8988T (cell line): ENCODE data around the gene CPB1.

ENCODE experiments used
- DNase-seq: peaks from one replicate; pipeline ENCODE4 v3.0.0; 2011

CPB1 gene

GRCh38 chr3:148833223-148833622 is 5.6 kb downstream of the CPB1 start:
- no peak for DNase-seq

GRCh38 chr3:148839805-148840204 is 12.2 kb downstream of the CPB1 start:
- no peak for DNase-seq

DNA sequence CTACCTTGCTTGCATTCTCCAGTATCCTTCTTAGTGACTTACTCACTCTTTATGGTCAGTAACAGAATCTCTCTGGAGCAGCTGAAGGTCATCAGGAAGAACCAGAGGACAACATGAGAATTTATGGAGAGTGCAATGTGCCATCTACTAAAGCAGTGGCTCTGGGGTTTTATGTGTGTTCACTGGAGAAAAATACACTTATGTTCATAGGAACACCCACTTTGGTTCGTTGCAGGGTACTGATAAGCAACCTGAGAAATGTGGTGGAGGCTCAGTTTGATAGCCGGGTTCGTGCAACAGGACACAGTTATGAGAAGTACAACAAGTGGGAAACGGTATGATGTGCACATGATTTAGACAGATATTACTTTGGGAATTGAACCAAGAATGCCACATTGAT is 12.8 kb downstream of the CPB1 start:
- DNase-seq: no peak

DNA sequence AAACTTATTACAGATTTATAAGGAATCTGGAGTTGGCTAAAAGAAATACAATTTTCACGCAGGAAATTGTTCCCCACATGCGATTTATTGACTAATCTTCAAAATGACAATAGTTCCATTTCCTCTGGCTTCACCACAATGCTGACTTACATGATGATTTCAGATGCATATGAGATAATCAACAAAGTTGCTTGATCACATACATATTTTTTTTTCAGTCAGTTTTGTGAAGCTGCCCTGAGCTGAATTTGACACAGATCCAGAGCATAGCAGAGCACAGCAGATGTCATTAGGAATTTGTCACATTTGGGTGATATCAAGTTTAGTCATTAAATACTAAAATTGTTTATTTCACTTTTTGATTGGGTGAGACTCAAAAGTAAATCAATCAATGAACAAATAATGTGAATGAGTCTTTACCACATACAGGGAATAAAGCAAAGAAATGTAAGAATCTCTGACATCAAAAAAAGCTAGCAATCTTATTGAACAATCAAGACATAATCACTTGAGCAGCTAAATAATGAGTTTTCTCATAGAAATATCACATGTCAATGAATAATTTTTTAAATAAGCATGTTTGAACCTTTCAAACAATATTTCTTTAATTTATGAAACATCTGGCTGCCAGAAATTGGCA is 18.3 kb downstream of the CPB1 start:
- no peak for DNase-seq

DNA sequence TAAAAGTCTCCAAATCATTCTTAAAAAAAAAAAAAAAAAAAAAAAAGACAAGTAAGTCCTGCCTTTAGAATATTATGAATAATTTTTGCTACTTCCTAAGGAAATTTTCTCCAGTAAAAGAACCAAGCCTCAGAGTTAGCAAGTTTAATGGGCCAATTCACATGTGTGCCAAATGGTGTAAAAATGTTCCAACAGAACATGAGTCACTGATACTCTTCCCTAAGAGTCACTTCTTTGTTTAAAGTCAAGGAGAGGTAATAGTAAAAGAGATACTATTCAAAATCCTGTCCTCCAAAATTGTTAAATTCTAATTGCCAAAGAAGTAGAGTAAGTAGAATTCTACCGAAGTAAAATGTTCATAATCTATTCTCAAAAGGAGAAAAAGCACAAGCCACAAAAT is 19.7 kb downstream of the CPB1 start:
- DNase-seq: no peak

- DNase-seq: no peak
These were observed 20.8 kb downstream of the CPB1 start for GRCh38 chr3:148848410-148848809.

DNA sequence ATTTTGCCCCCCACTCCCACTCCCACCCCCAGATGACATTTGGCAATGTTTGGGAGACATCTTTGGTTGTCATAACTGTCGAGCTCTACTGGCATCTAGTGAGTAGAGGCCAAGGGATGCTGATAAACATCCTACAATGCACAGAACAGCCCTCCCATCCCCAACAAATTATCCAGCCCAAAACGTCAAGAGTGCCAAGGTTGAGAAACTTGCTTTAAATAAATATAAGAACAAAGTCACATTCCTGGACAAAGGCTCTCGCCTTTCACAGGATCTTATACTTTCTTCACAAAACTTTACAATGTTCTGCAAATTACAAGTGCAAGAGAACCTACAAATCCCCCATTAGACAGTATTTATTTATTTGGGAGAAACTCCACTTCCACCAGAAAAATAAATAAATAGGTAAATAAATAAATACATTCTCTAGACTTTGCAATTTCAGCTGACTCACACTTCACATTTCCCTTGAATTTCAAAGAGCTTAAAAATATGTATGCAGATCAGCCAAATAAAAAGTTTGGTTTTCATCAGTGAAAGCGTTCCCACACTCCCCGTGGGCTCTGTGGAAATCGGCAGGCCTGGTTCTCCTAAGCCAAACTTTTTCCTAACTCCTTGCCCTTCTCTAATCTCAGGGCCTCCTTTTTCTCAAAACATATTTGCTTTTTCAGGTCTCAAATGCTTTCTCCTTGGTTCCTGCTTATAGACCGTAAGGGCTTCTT is 24.8 kb downstream of the CPB1 start:
- DNase-seq: no peak

DNA sequence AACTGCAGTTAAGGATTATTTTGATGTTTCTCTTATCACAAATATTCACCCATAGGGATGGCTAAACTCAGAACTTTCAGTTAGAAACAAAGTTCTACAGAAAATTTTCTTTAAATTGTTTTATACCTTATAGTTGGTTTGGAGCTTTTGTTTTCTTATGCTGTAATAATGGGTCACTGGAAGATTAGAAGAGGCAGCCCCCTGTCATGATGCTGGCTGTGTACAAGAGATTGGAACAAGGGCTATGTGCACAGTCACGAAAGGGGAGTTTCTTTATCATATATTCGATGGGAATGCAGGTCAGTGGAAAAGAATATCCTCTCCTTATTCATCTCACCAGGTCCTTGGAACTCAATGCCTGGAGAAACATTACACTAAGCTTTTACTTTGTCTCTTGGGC is 25.5 kb downstream of the CPB1 start:
- no peak for DNase-seq

GRCh38 chr3:148854061-148854460 is 26.4 kb downstream of the CPB1 start:
- no peak for DNase-seq

GRCh38 chr3:148856384-148856783 is 28.8 kb downstream of the CPB1 start:
- DNase-seq: no peak

DNA sequence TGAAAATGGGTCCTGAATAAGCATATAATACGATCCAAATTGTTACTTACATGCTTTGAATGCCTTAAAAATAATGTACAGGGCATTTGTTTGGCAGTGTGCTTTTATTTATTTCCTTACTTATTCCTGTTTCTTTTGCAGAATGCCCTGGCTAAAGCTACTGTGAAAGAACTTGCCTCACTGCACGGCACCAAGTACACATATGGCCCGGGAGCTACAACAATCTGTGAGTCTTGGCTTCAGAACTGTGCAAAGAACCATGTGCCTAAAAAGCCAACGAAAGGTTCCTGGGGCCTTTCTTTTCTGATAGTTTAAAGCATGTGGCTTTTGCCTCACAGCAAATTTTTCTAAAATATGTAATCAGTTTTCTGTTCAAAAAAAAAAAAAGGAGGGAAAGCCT is 29.7 kb downstream of the CPB1 start:
- DNase-seq: no peak

- no peak for DNase-seq
These were observed 33.8 kb downstream of the CPB1 start for GRCh38 chr3:148861277-148861869.

GRCh38 chr3:148863297-148863696 is 35.7 kb downstream of the CPB1 start:
- DNase-seq: no peak

GRCh38 chr3:148863814-148864213 is 36.2 kb downstream of the CPB1 start:
- DNase-seq: no peak

GRCh38 chr3:148865049-148865448 is 37.4 kb downstream of the CPB1 start, which contains the start of gene CPA3:
Gene CPA3, plus strand, starts transcription at chr3:148865296. Its CDS starts 12 bp downstream, at chr3:148865308.
- no peak for DNase-seq

- no peak for DNase-seq
These were observed 38.6 kb downstream of the CPB1 start for GRCh38 chr3:148866261-148866660.

DNA sequence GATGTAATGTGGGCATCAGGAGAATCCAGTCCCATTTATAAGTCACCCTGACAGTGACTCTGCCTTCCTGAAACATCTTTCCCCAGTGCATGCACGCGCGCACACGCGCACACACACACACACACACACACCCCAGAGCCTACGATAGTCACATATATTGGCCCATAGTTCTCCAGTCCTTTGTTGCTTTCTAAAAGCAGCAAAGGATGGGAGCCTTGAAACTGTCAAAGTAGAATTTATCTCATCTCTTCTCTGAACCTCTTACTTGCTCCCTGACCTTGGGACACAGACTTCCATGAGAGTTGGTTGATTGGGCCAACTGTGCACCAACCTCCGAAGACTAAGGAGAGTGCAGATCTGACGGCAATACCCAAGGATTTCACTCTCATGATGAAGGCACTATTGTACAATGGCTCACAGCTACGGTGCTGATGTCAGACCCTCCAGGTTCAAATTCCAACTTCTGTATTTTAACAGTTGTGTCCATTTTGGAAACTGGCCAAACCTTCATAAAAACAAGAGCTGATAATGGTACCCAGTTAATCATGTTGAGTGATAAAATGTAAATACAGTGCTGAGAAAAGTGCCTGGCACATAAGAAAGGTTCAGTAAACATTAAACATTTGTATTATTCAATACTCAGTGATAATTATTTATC is 45.8 kb downstream of the CPB1 start:
- no peak for DNase-seq

- no peak for DNase-seq
These were observed 46.4 kb downstream of the CPB1 start for GRCh38 chr3:148873977-148874376.

- DNase-seq: no peak
These were observed 50.5 kb downstream of the CPB1 start for GRCh38 chr3:148878095-148878494.

- no peak for DNase-seq
These were observed 51.6 kb downstream of the CPB1 start for GRCh38 chr3:148879256-148879655.

GRCh38 chr3:148880681-148881080 is 53.1 kb downstream of the CPB1 start:
- DNase-seq: no peak

DNA sequence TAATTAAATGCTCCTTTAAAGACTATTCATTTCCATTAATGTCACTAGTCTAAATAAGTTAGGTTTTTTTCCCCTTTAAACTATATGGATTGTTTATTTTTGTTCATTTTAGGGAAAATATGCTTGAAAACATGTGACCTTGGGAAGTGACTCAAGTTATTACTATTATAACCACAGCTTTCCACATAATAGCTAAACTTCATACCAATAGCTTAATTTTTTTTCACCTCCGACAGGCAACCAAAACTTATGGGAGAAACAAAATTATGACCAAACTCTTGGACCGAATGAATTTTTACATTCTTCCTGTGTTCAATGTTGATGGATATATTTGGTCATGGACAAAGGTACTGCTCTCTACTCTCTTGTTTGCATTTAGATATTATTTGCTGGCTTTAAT is 53.7 kb downstream of the CPB1 start:
- DNase-seq: no peak

DNA sequence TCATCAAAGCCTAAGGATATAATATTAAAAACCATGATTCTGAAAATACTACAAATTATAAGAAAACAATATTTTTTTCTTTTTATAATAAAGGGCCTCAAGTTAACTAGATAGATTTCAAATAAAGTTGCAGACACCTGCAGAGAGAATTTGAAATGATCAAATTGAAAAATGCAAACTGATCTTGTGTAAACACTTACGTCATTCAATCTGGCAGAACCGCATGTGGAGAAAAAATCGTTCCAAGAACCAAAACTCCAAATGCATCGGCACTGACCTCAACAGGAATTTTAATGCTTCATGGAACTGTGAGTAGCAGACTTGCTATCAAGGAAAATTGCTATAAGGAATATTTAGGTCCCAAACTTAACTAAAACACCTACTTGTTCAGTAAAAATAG is 54.7 kb downstream of the CPB1 start:
- no peak for DNase-seq

- no peak for DNase-seq
These were observed 55.6 kb downstream of the CPB1 start for GRCh38 chr3:148883163-148883562.
